ENCODE measurements around the gene SHB.
A peak's percentile ranks its signal among the peaks of the same experiment; 100 is the strongest.

SHB gene

DNA sequence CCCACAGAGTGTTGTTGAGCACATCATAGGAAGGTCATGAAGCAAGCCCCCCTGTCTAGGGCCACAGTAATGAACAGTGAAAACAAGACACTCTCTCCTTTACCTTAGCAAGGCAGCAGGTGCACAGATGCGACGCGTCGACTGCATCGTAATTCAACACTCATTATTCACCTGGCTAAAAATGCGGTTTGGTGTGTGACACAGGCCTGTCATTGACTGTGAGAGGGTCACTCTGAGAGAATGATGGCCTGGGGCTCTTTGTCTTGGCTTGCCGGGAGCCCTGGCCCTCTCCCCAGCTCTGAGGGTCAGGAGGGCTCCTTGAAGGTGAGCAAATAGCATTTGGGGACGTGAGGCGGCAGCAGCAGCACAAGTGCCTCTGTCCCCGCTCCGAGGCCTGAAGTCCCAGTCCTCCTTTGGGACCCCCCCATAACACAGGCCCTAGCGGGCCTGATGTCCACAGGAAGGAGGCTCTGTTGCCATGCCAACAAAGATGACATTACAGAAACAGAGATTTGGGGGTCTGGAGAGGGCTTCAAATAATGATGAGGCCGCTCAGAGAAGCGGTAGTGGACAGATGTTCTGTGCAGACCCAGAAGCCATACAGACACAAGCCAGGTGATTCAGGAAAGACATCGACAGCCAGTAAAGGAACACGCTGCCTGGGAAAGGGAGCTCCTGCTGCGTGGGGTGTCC is 46.7 kb downstream of the SHB start:
- DNase-seq (ENCODE audit: low read depth), result no peak
- no peak overlapping the region for H3K4me3 ChIP-seq (ENCODE audit: low read length)

DNA sequence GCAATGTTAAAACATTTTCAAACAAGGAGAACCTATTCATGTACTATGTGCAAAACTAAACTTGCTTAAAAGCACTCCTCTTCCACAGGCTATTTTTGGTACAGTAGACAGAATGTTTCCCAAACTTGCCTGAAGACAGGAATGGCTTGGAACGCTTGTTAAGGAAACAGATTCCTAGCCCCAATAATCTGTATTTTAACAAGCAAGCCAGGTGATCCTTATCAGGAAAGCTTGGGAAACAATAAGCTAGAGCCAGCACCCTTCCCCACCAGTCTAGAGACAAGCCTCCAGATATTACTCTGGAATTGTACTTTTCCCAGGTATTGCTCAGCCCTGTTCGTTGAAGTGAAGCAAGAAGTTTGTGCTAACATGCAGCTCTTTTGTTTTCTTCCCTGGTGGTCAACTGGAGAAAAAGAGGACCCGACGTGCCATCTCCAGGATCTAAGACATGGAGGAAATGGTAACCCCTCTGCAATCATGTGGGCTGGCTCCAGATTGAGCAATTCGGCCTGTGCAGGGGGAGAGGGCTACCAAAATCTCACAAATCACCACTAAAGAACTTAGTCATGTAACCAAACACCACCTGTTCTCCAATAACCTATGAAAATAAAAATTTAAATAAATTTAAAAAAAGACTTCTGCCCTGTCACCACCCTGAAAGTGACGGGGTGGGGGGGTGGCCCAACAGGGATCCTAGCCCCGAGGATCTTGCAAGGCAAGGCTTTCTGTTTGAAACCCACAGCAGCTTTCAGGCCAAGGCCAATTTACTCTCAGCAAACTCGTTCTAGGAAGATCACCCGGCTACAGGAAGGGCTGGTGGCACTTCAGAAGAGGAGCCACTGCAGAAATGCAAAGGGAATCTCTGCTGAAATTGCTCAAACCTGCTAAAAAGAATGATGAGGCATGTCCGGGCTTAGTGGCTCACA is 48.6 kb downstream of the SHB start:
- TF ChIP-seq, protein P1, sequence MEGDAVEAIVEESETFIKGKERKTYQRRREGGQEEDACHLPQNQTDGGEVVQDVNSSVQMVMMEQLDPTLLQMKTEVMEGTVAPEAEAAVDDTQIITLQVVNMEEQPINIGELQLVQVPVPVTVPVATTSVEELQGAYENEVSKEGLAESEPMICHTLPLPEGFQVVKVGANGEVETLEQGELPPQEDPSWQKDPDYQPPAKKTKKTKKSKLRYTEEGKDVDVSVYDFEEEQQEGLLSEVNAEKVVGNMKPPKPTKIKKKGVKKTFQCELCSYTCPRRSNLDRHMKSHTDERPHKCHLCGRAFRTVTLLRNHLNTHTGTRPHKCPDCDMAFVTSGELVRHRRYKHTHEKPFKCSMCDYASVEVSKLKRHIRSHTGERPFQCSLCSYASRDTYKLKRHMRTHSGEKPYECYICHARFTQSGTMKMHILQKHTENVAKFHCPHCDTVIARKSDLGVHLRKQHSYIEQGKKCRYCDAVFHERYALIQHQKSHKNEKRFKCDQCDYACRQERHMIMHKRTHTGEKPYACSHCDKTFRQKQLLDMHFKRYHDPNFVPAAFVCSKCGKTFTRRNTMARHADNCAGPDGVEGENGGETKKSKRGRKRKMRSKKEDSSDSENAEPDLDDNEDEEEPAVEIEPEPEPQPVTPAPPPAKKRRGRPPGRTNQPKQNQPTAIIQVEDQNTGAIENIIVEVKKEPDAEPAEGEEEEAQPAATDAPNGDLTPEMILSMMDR (conservative IDR thresholded peaks at IDR 0.05; ENCODE audit: low read length), result no peak
- no peak overlapping the region for H3K4me3 ChIP-seq (ENCODE audit: low read length)
- DNase-seq (ENCODE audit: low read depth), result no peak

More for the DNA sequence above, 46.7 kb downstream of the SHB start:
- TF ChIP-seq, protein P1 (conservative IDR thresholded peaks at IDR 0.05; ENCODE audit: low read length), result no peak

DNA sequence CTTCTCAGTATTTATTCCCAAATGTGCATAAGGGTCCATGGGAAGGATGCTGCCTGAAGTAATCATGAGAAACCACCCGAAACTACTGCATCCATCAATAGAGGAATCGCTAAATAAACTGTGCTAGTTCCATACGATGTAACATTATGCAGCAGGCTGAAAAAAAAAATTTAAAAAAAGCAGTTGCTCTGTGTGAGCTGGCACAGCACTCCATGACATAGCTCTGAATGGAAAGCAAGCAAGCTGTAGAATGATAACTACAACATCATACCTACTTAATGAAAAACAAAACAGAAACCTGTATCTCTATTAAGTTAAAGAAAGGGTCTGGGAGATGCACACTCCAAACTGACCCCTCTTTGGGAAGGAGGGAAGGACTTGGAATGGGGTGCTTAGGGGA is 49.3 kb downstream of the SHB start:
- H3K4me3 ChIP-seq (ENCODE audit: low read length), result no peak overlapping the region
- TF ChIP-seq, protein P1 (conservative IDR thresholded peaks at IDR 0.05; ENCODE audit: low read length), result no peak
- no peak for DNase-seq (ENCODE audit: low read depth)

DNA sequence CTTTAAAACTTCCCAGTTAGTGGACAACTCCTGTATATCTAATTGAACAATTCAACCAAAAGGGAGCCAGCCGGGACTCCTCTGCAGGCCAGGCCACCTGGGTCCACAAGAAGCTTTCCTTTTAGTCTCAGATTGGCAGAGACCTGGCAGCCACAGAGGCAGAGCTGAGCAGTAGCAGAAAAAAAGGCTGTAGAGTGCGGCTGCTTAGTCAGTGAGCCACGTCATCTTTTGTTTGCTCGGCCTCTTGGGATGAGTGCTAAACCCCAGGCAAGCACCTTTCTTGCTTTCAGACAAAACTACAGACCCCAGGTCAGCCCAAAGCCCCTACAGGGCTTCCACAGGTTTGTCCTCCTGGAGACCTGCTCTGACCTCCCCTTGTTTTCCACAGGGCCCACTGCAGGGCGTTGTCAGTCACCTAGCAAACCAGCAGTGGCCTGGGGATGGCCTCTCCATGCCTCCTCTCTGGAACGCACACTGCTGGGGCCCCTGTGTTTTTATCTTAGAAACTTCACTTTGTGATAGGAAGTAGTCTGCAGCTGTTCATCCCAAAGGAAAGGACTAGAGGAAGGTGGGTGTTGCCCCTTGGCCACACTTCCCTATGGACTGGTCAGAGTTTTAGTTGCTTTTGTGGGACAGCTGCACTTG is 49.9 kb downstream of the SHB start:
- TF ChIP-seq, protein P1 (conservative IDR thresholded peaks at IDR 0.05; ENCODE audit: low read length), result no peak
- DNase-seq (ENCODE audit: low read depth), result peak; percentile 72
- H3K4me3 ChIP-seq (ENCODE audit: low read length), result peak overlapping the region; percentile 26; the same call in 1 of the 2 replicates

DNA sequence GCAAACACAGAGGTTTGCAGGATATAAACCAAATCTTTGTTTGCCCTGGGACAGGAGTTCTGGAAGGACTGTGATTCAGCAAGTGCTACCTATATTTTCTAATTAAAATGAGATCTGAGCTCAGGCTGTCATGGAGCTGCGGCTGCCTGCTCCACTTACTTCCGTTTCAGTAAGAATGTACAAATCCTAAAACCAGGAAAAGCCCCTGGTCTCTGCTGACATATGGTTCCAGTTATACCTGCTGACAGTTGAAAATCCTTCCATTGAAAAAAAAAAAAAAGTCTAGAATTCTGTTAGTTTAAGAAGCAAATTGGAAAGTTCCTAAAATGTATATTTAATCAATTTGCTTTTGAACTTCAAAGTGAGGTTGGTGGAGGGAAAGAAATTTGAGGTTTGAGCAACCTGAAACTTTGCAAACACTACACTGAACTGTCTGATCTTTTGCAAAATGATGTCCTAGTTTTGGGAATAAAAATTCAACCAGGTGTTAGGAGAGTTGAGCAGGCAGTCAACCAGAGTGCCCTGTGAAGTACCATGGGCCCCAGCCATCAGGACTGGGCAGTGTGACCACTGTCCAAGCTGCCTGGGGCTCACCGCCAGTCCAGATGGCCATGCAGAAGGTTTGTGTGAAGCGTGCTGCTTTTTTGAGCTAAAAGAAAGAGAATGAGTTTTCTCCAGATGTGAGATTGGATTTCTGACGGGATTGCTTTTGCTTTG is 50.6 kb downstream of the SHB start:
- TF ChIP-seq, protein P1 (conservative IDR thresholded peaks at IDR 0.05; ENCODE audit: low read length), result no peak
- DNase-seq (ENCODE audit: low read depth), result no peak
- H3K4me3 ChIP-seq (ENCODE audit: low read length), result peak overlapping the region; percentile 26; the same call in 1 of the 2 replicates

DNA sequence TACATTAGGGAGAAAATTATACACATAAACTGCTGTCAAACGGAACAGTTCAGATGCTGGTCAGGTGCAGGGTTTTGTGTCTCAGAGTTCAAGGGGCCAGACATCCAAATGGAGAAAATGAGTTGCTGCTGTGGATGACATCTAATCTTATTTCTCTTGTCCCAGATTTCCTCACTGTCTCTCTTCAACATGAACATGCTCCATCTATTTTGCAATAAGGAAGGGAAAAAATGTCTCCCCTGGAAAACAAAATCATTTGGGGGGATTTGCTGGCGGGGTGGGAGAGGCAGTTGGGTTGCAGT is 51.2 kb downstream of the SHB start:
- DNase-seq (ENCODE audit: low read depth), result no peak
- TF ChIP-seq, protein P1 (conservative IDR thresholded peaks at IDR 0.05; ENCODE audit: low read length), result no peak
- no peak overlapping the region for H3K4me3 ChIP-seq (ENCODE audit: low read length)

All from AG10803 (cell line).